Adipocyte (in vitro differentiated cells): ENCODE data around the gene GIPC1.
"Not testable (repeated sequence)": the region's sequence is repeated elsewhere in the genome, so short reads cannot be mapped to it uniquely, and the experiment has no call there.

Experiments
- DNase-seq: peaks from one replicate; pipeline ENCODE4 v3.0.0-alpha.2; 2015; ENCODE audit warnings: low read depth
- H3K27me3 ChIP-seq: replicated peaks from 2 replicates; pipeline ENCODE4 v1.7.0; 2013; ENCODE audit warnings: mild to moderate bottlenecking, low read length, moderate library complexity; ENCODE audit not compliant: control insufficient read depth, insufficient read depth
- H3K36me3 ChIP-seq: 2 replicates; pipeline ENCODE4 v1.7.0; 2013; ENCODE audit warnings: low read length, mild to moderate bottlenecking, moderate library complexity; ENCODE audit not compliant: control insufficient read depth, insufficient read depth, severe bottlenecking
- H3K4me1 ChIP-seq: 2 replicates; pipeline ENCODE4 v1.7.0; 2013; ENCODE audit warnings: mild to moderate bottlenecking, low read length, moderate library complexity; ENCODE audit not compliant: control insufficient read depth, insufficient read depth
- H3K4me3 ChIP-seq: 2 replicates; pipeline ENCODE4 v1.7.0; 2013; ENCODE audit warnings: mild to moderate bottlenecking, low read length, moderate library complexity
- H3K9ac ChIP-seq: 2 replicates; pipeline ENCODE4 v1.7.0; 2013; ENCODE audit warnings: mild to moderate bottlenecking, low read length, moderate library complexity
- H3K9me3 ChIP-seq: 2 replicates; pipeline ENCODE4 v1.7.0; 2013; ENCODE audit warnings: mild to moderate bottlenecking, low read length, moderate library complexity; ENCODE audit not compliant: control insufficient read depth

Gene GIPC1

DNA sequence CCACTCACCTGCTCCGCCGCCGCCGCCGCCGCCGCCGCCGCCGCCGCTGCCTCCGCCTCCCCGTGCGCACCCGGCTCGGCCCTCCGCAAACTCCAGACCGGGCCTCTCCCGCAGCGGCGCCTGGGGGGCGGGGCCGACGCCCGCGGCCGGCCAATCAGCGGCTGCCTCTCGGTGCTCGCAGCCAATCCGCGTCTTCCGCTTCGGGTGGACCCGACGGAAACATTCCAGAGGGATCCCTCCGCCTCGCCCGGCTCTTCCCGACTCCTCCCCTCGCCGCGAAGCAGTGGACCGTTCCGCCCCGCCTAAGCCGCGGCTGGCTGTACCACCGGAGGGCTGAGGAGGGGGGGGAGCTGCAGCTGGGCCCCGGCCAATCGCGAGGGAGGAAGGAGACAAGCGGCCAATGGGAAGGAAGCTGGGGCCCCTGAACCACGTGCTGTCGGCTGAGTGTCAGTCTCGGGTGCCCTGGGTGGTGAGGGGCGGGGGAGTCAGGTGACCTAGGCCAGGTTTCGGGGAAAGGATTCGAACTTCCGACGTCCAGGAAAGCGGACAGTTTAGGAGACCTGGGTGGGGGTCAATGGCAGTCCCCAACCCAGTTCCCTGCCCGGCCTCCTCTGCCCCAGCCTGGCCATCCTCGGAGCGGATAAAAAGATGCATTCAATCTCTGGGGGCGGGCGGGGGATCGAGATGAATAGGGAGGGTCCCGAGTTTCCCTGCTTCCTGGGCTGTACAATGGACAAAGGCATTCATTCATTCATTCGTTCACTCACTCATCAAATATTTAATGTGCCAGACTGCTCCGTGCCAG, at the start of gene GIPC1:
GIPC1 (minus strand) TSS at position 99 of the 805 bp plus-strand sequence. CDS start 13,151 bp downstream, outside the sequence.
- no peaks in the 10 kb centered on the region for H3K9me3 ChIP-seq
- H3K27me3 ChIP-seq, result no peaks in the 10 kb centered on the region
- H3K9ac ChIP-seq, result peak within 1 kb of the TSS; percentile 88
- peaks cover 7% of the 10 kb centered on the region for H3K36me3 ChIP-seq
- DNase-seq, result peak; percentile 99
- peaks cover 26% of the 10 kb centered on the region for H3K4me1 ChIP-seq
- peak within 1 kb of the TSS; percentile 91 for H3K4me3 ChIP-seq

DNA sequence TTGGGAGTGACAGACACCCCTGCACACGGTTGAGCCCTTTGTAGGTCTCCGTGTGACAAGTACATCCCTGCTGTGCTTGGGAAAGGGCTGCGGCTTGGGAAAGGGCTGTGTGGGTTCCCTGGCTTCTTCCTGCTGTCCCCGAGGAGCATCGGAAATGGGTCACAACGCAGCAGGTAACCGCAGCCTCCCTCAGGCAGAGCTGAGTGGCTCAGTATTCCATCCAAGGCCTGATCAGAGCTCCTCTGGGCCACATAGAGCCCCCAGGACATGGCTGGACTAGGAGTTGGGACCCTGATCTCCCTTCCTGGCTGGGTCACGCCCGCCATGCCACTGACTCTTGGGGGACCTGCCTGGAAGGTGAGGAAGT, 49.8 kb upstream of the GIPC1 start:
- Histone ChIP-seq H3K4me3 (no peak overlapping the region), H3K9ac (no peak overlapping the region), H3K27me3 (no peaks in the 10 kb centered on the region), H3K4me1 (peaks cover 21% of the 10 kb centered on the region), H3K9me3 (no peaks in the 10 kb centered on the region), H3K36me3 (peaks cover 26% of the 10 kb centered on the region)
- DNase-seq, result no peak

- H3K36me3 ChIP-seq, result peaks cover 22% of the 10 kb centered on the region
- H3K4me1 ChIP-seq, result peaks cover 16% of the 10 kb centered on the region
- H3K4me3 ChIP-seq, result no peak overlapping the region
- H3K9me3 ChIP-seq, result no peaks in the 10 kb centered on the region
- H3K27me3 ChIP-seq, result no peaks in the 10 kb centered on the region
- peak overlapping the region; percentile 5 for H3K9ac ChIP-seq
- DNase-seq, result no peak
Measured at GRCh38 chr19:14544977-14545715, 49.2 kb upstream of the GIPC1 start.

DNA sequence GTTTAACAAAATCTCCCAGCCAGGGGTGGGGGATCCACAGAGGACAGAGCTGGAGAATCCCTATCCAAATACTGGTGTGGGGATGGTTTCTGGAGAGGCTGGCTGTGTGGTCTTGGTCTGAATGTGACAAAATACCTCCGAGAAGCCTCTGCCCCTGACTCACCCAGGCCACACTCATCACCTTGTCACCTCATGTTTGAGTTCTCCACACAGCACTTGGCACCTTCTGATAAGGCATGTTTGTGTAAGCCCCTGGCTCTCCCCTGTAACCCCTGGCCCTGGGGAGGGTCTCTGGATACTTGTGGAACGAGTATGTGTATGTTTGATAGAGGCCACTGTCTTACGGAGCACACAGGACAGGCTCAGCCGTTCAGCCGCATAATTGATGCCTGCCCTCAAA, 48.1 kb upstream of the GIPC1 start:
- Histone ChIP-seq H3K9ac (no peak overlapping the region), H3K36me3 (peaks cover 19% of the 10 kb centered on the region), H3K9me3 (no peaks in the 10 kb centered on the region), H3K4me3 (no peak overlapping the region), H3K4me1 (peaks cover 16% of the 10 kb centered on the region), H3K27me3 (no peaks in the 10 kb centered on the region)
- DNase-seq, result no peak

DNA sequence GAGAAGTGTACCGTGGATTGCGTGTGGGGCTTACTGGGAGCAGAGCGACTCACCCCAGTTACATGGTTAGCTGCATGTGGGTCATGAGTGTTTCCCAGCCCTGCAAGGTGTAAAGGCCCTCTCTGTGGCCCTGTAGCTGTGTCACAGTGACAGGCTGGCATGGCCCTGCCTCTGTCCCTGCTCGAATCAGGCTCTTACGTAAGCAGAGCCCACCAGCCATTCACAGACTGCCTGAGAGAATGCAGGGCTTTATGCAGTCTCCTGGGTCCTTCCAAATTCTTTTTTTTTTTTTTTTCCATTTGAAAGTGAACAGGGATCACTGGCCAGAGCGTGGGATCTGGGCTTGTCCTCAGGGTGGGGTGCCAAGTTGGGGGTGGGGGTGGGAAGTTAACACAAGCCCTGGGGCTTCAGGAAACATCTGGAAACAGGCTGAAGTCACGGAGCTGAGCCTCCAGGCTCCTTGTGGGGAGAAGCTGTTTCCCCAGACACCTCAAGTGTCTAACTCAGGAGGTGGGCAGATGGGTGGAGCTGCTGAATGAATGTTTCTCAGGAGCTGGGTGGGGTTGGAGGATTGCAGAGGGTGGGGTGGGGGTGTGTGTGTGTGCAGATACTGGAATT, 46.9 kb upstream of the GIPC1 start:
- H3K27me3 ChIP-seq, result no peaks in the 10 kb centered on the region
- H3K36me3 ChIP-seq, result peaks cover 11% of the 10 kb centered on the region
- peaks cover 16% of the 10 kb centered on the region for H3K4me1 ChIP-seq
- H3K9me3 ChIP-seq, result no peaks in the 10 kb centered on the region
- no peak overlapping the region for H3K4me3 ChIP-seq
- no peak overlapping the region for H3K9ac ChIP-seq
- DNase-seq, result no peak

DNA sequence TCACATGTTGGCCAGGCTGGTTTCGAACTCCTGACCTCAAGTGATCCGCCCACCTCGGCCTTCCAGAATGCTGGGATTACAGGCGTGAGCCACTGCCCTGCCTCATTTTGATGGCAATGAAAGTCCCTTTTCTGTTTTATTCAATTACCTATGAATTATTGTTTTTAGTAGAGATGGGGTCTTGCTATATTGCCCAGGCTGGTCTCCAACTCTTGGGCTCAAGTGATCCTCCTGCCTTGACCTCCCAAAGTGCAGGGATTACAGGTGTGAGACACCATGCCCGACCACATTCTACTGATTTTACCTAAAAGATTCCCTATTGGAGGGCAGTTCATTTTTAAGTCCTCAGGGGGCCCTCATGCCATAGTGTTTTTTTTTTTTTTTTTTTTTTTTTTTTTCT, 46.1 kb upstream of the GIPC1 start:
- Histone ChIP-seq H3K36me3 (peaks cover 11% of the 10 kb centered on the region), H3K4me1 (peaks cover 16% of the 10 kb centered on the region)
- H3K9ac ChIP-seq, DNase-seq, H3K4me3 ChIP-seq, H3K27me3 ChIP-seq, H3K9me3 ChIP-seq: not testable (repeated sequence)

- no peaks in the 10 kb centered on the region for H3K9me3 ChIP-seq
- H3K27me3 ChIP-seq, result no peaks in the 10 kb centered on the region
- H3K36me3 ChIP-seq, result peaks cover 10% of the 10 kb centered on the region
- peaks cover 17% of the 10 kb centered on the region for H3K4me1 ChIP-seq
- H3K9ac ChIP-seq, result no peak overlapping the region
- no peak for DNase-seq
- no peak overlapping the region for H3K4me3 ChIP-seq
Measured at GRCh38 chr19:14540741-14541525, 45.0 kb upstream of the GIPC1 start.

DNA sequence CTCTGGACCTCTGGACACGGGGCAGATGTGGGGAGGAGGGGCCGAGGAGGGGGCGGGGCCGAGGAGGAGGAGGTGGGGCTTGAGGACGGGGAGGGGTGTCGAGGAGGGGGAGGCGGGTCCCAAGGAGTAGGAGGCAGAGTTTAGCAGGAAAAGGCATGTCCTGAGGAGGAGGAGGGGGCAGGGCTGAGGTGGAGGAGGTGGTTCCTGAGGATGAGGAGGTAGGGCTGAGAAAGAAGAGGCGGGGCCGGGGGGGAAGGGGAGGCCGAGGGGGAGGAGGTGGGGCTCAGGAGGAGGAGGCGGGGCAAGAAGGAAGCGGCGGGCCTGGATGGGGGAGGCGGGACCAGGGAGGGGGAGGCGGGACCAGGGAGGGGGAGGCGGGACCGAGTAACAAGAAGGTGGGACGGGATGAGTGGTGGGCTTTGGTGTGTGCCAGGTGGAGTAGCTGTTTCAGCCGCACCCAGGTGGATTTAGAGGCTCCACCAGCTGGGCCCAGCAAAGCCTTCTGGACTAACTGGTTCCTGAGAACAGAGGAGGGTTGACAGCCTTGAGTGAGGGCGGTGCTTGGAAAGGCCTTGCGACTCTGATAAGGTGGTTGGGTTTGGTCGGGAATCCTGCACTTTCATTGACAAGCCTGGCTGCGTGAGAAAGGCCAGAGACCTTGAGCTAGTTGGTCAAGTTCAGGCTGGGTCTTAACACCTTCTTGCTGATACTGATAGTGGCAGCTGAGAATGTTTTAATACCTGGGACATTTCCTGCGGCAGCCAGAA, 41.2 kb upstream of the GIPC1 start:
- Histone ChIP-seq H3K27me3 (no peaks in the 10 kb centered on the region), H3K9me3 (no peaks in the 10 kb centered on the region), H3K4me1 (peaks cover 7% of the 10 kb centered on the region), H3K9ac (no peak overlapping the region), H3K4me3 (no peak overlapping the region), H3K36me3 (peaks cover 11% of the 10 kb centered on the region)
- no peak for DNase-seq

GRCh38 chr19:14533450-14533849, 37.5 kb upstream of the GIPC1 start:
- no peak overlapping the region for H3K9ac ChIP-seq
- peaks cover 5% of the 10 kb centered on the region for H3K36me3 ChIP-seq
- H3K4me3 ChIP-seq, result no peak overlapping the region
- H3K27me3 ChIP-seq, result no peaks in the 10 kb centered on the region
- H3K4me1 ChIP-seq, result peaks cover 7% of the 10 kb centered on the region
- no peaks in the 10 kb centered on the region for H3K9me3 ChIP-seq
- no peak for DNase-seq

- Histone ChIP-seq H3K4me1 (peaks cover 9% of the 10 kb centered on the region), H3K9me3 (no peaks in the 10 kb centered on the region), H3K36me3 (peaks cover 5% of the 10 kb centered on the region), H3K4me3 (peak overlapping the region; percentile 98), H3K9ac (peak overlapping the region; percentile 93), H3K27me3 (no peaks in the 10 kb centered on the region)
- DNase-seq, result no peak
Measured at GRCh38 chr19:14530506-14530905, 34.6 kb upstream of the GIPC1 start.
